Lower leg skin (tissue), 4 donors: Measurements from ENCODE around the gene PASK. TPM values are rescaled to one million over a fixed set of nuclear protein-coding genes. Genes with fewer than 3 reads are reported as not detected.

Source experiments
- DNase-seq, 2 donors: peaks; one replicate each; pipeline ENCODE4 v3.0.0-alpha.2; 2019; ENCODE audit warnings: low spot score in 2 of 2
- H3K4me3 ChIP-seq: fragments of 200-600 bp; sonication (generic); 2 replicates; pipeline ENCODE4 v1.5.1; 2017; ENCODE audit warnings: mild to moderate bottlenecking, low read depth; ENCODE audit not compliant: poor library complexity, severe bottlenecking
- POLR2A ChIP-seq, 2 donors: fragments of 450-650 bp; IDR thresholded peaks; one replicate each; pipeline ENCODE4 v1.6.1; 2016 to 2017; ENCODE audit warnings: antibody characterized with exemption in 2 of 2, mild to moderate bottlenecking in 1 of 2, moderate library complexity in 1 of 2
- WGBS, 2 donors: methylation state at CpG; one replicate each; pipeline ENCODE4 v1.1.5; 2018; 5-methylcytosine and 5-hydroxymethylcytosine counted together
- intact Hi-C: fragments of 100-400 bp; cut with DNase I; formaldehyde crosslinking; loops from one replicate; pipeline ENCODE4 v1.15.0; 2023; ENCODE audit warnings: low total_unique reads
- total RNA-seq, 4 donors: library from RNA; depleted of rRNA; stranded (reverse); fragments of >200 nt; gene quantifications; one replicate each; pipeline ENCODE4 v1.1.0, GENCODE V29; 2016
- TF ChIP-seq, protein P1 (sequence below), 3 donors: fragments of 450-650 bp; IDR thresholded peaks; one replicate each; pipeline ENCODE4 v1.5.1; 2016; ENCODE audit warnings: antibody characterized with exemption in 3 of 3, mild to moderate bottlenecking in 3 of 3, moderate library complexity in 2 of 3

PASK gene
- total RNA-seq, 4 donors from 2014 or later, result 4.8 to 11.9 (median 6.5) TPM

DNA sequence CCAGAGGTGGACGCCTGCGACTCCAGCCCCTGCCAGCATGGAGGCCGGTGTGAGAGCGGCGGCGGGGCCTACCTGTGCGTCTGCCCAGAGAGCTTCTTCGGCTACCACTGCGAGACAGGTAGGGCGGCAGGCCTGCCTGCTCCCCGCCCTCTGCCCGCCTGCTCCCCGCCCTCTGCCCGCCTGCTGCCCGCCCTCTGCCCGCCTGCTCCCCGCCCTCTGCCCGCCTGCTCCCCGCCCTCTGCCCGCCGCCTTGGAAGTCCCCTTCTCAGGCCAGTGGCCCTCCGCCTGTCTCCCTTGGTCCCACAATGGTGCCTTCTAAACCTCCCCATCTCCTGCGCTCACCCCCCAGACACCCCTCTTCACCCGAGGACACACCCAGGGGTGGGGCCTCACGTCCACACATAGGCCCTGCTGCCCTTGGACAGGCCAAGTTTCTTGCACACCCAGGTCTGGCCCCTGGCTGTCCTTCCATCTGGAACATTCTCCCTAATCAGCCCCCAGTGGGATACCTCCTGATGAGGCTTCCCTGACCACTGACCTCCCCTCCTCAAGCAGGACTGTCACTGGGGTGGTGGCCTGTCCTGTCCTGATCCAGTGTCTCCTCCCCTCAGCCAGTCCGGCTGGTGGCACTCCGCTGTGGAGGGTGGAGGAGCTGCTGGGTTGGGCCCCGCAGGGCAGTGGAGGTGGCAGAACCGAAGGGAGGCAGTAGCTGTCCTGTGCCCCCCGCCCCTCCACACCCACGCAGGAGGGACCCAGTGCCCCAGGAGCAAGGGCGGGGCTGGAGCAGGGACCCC is 85.1 kb downstream of the PASK start:
- TF ChIP-seq POLR2A (IDR thresholded peaks at IDR 0.05), result no peak
- TF ChIP-seq, protein P1, sequence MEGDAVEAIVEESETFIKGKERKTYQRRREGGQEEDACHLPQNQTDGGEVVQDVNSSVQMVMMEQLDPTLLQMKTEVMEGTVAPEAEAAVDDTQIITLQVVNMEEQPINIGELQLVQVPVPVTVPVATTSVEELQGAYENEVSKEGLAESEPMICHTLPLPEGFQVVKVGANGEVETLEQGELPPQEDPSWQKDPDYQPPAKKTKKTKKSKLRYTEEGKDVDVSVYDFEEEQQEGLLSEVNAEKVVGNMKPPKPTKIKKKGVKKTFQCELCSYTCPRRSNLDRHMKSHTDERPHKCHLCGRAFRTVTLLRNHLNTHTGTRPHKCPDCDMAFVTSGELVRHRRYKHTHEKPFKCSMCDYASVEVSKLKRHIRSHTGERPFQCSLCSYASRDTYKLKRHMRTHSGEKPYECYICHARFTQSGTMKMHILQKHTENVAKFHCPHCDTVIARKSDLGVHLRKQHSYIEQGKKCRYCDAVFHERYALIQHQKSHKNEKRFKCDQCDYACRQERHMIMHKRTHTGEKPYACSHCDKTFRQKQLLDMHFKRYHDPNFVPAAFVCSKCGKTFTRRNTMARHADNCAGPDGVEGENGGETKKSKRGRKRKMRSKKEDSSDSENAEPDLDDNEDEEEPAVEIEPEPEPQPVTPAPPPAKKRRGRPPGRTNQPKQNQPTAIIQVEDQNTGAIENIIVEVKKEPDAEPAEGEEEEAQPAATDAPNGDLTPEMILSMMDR (IDR thresholded peaks at IDR 0.05), result no peak
- H3K4me3 ChIP-seq, result no peak overlapping the region
- intact Hi-C loops, result no loop called here
- peak in 1 of 2 donors; percentile 83 for DNase-seq
- WGBS, 2 donors, result 25 to 40% methylated on average over 21 to 28 of the region's 32 CpGs

DNA sequence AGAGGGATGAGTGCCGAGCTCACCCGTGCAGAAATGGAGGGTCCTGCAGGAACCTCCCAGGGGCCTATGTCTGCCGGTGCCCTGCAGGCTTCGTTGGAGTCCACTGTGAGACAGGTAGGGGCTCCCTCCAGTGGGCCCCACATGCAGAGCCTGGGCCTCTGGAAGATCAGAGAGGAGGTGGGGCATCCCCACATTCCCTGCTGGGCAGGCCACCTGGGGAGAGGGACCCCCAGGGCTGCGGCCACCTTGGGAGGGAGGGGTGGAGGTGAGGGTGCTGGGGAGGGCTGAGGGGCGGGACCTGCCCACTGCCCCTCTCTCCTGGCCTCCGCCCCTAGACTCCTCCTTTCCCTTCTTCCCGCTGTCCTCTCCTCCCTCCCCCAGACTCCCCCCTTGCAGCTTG is 85.7 kb downstream of the PASK start:
- WGBS, 2 donors, result 34 to 46% methylated on average over 8 of the region's 8 CpGs
- TF ChIP-seq, protein P1 (IDR thresholded peaks at IDR 0.05), result no peak
- no peak for TF ChIP-seq POLR2A (IDR thresholded peaks at IDR 0.05)
- intact Hi-C loops, result no loop called here
- DNase-seq, result peak in 1 of 2 donors; percentile 12
- H3K4me3 ChIP-seq, result no peak overlapping the region

DNA sequence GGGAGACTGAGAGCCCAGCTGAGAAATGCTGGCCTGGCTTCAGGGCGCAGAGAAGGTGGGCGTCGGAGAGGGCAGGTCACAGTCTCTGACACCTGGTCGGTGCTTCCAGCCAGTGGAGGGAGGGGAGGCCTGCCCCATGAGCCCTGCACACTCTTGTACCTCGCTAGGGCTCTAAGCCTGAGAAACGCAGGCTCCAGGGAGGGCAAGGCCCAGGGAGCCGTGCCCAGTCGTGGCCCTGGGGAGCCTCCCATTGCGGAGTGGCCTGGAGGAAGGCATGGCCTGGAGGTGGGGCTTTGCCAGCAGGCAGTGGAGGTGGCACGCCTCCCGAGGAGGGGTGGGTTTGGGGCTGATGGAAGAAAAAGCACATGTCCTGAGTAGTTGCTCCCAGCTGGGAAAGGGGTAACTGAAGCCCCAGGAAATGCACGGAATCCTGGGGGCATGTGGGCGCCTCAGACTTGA is 86.2 kb downstream of the PASK start:
- peak in 1 of 2 donors; percentile 84 for DNase-seq
- no peak overlapping the region for H3K4me3 ChIP-seq
- 44 to 45% methylated on average over 10 to 12 of the region's 13 CpGs for WGBS, 2 donors
- TF ChIP-seq, protein P1 (IDR thresholded peaks at IDR 0.05), result no peak
- TF ChIP-seq POLR2A (IDR thresholded peaks at IDR 0.05), result no peak
- intact Hi-C loops, result no loop called here

DNA sequence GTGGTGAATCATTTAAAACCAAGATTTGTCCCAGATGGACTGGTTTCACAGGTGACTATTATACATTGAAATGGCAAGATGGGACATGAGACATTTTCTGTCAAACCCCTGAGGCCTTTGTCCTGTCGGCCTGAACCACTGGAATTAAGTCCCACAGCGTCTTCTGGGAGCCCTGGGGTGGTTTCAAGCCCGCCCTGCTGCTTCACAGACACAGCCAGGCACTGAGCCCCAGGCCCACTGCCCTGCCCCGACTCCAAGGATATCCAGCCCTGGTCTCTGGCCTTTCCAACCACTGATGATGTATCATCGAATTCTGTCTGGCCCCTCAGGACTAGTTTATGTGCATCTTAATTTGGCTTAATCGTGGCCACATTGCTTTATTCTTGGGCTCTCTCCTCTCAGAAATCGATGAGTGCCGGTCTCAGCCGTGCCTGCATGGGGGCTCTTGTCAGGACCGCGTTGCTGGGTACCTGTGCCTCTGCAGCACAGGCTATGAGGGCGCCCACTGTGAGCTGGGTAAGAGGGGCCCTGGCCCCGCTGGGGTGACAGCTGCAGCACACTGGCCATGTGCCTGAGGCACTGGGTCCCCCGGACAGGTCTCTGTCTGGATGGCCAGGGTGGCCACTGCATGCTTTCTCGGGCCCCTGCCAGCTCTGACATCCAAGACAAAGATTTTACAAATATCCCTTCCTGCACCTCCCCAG is 86.7 kb downstream of the PASK start:
- TF ChIP-seq, protein P1 (IDR thresholded peaks at IDR 0.05), result no peak
- no peak for TF ChIP-seq POLR2A (IDR thresholded peaks at IDR 0.05)
- 68 to 71% methylated on average over 15 of the region's 15 CpGs for WGBS, 2 donors
- no peak overlapping the region for H3K4me3 ChIP-seq
- intact Hi-C loops, result no loop called here
- peak in 1 of 2 donors; percentile 72 for DNase-seq

DNA sequence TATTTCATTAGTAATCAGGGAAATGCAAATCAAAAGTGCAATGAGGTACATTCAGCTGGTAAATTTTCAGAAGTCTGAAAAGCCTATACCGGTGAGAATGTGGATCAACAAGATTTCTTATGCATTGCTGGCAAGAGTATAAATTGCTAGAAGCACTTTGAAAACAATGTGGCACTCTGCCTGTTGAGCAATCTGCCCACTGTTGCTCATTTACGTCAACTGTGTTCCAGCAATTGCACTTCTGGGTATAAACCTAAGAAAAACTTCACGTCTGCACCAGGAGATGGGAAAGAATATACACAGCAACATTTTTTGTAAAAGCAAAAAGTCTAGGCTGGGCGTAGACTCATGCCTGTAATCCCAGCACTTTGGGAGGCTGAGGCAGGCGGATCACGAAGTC is 88.0 kb downstream of the PASK start:
- H3K4me3 ChIP-seq, result no peak overlapping the region
- peak in 1 of 2 donors; percentile 43 for DNase-seq
- intact Hi-C loops, result no loop called here
- no peak for TF ChIP-seq POLR2A (IDR thresholded peaks at IDR 0.05)
- TF ChIP-seq, protein P1 (IDR thresholded peaks at IDR 0.05), result no peak
- 50 to 52% methylated on average over 6 of the region's 6 CpGs for WGBS, 2 donors

Other genes with a start within 250 kb of the PASK start
- gene CROCC2, start 243.1 kb downstream of the PASK start, total RNA-seq, result under 1 TPM in 1 of 4 donors, not detected in 3; 0.10 TPM
- 10 to 100 TPM in 3 of 4 donors, 1 to 10 TPM in 1; 9.0 to 18.4 (median 17.1) TPM for gene SNED1, start 150.9 kb downstream of the PASK start, total RNA-seq
- gene MTERF4, start 47.2 kb downstream of the PASK start, total RNA-seq, result 10 to 100 TPM; 26.4 to 58.2 (median 44.7) TPM
- 10 to 100 TPM; 36.8 to 68.7 (median 56.4) TPM for gene PPP1R7, start 995 bp upstream of the PASK start, total RNA-seq
- under 1 TPM; 0.19 to 0.67 (median 0.35) TPM for gene ANO7, start 39.2 kb upstream of the PASK start, total RNA-seq
- gene HDLBP, start 166.2 kb upstream of the PASK start, total RNA-seq, result 100 to 1,000 TPM; 241 to 393 (median 294) TPM
- 100 to 1,000 TPM in 3 of 4 donors, 10 to 100 TPM in 1; 97.3 to 164 (median 124) TPM for gene SEPTIN2, start 166.5 kb upstream of the PASK start, total RNA-seq
- gene FARP2, start 206.8 kb upstream of the PASK start, total RNA-seq, result 10 to 100 TPM; 63.3 to 86.4 (median 66.0) TPM